Common myeloid progenitor, CD34-positive (primary cell): ENCODE measurements around the gene COL2A1.

ENCODE experiments used
- CTCF ChIA-PET: fragments of 350-600 bp; sonication (Branson Sonifier 250); formaldehyde crosslinking; loops from one replicate; lab custom pipeline; 2021; ENCODE audit warnings: antibody characterized with exemption; lab: Charles Lee
- POLR2A ChIA-PET: fragments of 350-600 bp; sonication (Branson Sonifier 250); formaldehyde crosslinking; loops from one replicate; lab custom pipeline; 2021; ENCODE audit warnings: antibody characterized with exemption; lab: Charles Lee
- DNase-seq, 3 donors: peaks; one replicate each; pipeline versions ENCODE4 v3.0.0 to v3.0.0-alpha.2; 2013
- H3K27ac ChIP-seq, 2 experiments: 1 replicate in 1 of 2; 2 replicates in 1 of 2; pipeline ENCODE4 v1.7.0; 2013; ENCODE audit warnings: inconsistent platforms in 2 of 2, low read length in 2 of 2, mild to moderate bottlenecking in 2 of 2, low read depth in 1 of 2, moderate library complexity in 1 of 2; ENCODE audit not compliant: severe bottlenecking in 2 of 2, insufficient read depth in 1 of 2, poor library complexity in 1 of 2
- H3K27me3 ChIP-seq, 5 experiments: replicated peaks in 2 of 5; 1 replicate in 3 of 5; 2 replicates in 2 of 5; pipeline versions ENCODE4 v1.6.1 to v1.7.0; 2013; ENCODE audit warnings: low read length in 4 of 5, mild to moderate bottlenecking in 2 of 5, moderate library complexity in 2 of 5, inconsistent platforms in 1 of 5; ENCODE audit not compliant: insufficient read depth in 5 of 5, control insufficient read depth in 4 of 5
- H3K36me3 ChIP-seq, 4 experiments: 1 replicate in 2 of 4; 2 replicates in 2 of 4; pipeline versions ENCODE4 v1.6.1 to v1.7.0; 2013; ENCODE audit warnings: low read length in 3 of 4, control low read depth in 1 of 4, mild to moderate bottlenecking in 1 of 4; ENCODE audit not compliant: control insufficient read depth in 4 of 4, insufficient read depth in 4 of 4
- H3K4me1 ChIP-seq, 4 experiments: 1 replicate in 3 of 4; 2 replicates in 1 of 4; pipeline versions ENCODE4 v1.6.1 to v1.7.1; 2013; ENCODE audit warnings: low read length in 3 of 4, mild to moderate bottlenecking in 3 of 4, control low read depth in 1 of 4, inconsistent platforms in 1 of 4, moderate library complexity in 1 of 4; ENCODE audit not compliant: control insufficient read depth in 4 of 4, insufficient read depth in 4 of 4; ENCODE audit errors: control extremely low read depth in 1 of 4
- H3K4me3 ChIP-seq, 7 experiments: 1 replicate in 4 of 7; 2 replicates in 3 of 7; pipeline versions ENCODE4 v1.5.1 to v1.7.0; 2013; ENCODE audit warnings: mild to moderate bottlenecking in 7 of 7, low read length in 6 of 7, moderate library complexity in 6 of 7, inconsistent platforms in 2 of 7, low read depth in 2 of 7, control low read depth in 1 of 7; ENCODE audit not compliant: insufficient read depth in 4 of 7, control insufficient read depth in 1 of 7; ENCODE audit errors: extremely low read depth in 1 of 7
- H3K9me3 ChIP-seq, 5 experiments: 1 replicate in 4 of 5; 2 replicates in 1 of 5; pipeline versions ENCODE4 v1.6.1 to v1.7.1; 2013; ENCODE audit warnings: low read length in 4 of 5, mild to moderate bottlenecking in 2 of 5, inconsistent platforms in 1 of 5, low read depth in 1 of 5, moderate library complexity in 1 of 5; ENCODE audit not compliant: control insufficient read depth in 4 of 5, insufficient read depth in 2 of 5; ENCODE audit errors: control extremely low read depth in 1 of 5
- WGBS: methylation state at CpG from one replicate; pipeline ENCODE4 v1.1.5; 2013; ENCODE audit not compliant: insufficient coverage; 5-methylcytosine and 5-hydroxymethylcytosine counted together

Gene COL2A1

GRCh38 chr12:47944685-47945340 is 59.5 kb downstream of the COL2A1 start:
- no peak overlapping the region for H3K4me3 ChIP-seq
- POLR2A ChIA-PET: interaction anchor here (0.5 kb wide), 1 partner anchor 430 kb away, joined by 3 read pairs; no protein-coding TSS in a partner anchor
- no peak overlapping the region for H3K27ac ChIP-seq
- no peak for DNase-seq
- no peaks in the 10 kb centered on the region for H3K9me3 ChIP-seq
- CTCF ChIA-PET: interaction anchor here (1.1 kb wide), 1 partner anchor 40 kb away, joined by 3 read pairs; the partner anchor contains the start of gene VDR
- peaks cover 2 to 21% (median 15%) of the 10 kb centered on the region in 4 experiments for H3K4me1 ChIP-seq
- no peaks in the 10 kb centered on the region for H3K36me3 ChIP-seq
- H3K27me3 ChIP-seq: peaks cover 0 to 10% (median 2%) of the 10 kb centered on the region in 5 experiments
- 96% methylated on average over 4 of the region's 6 CpGs for WGBS

- H3K27me3 ChIP-seq: peaks cover 0 to 10% (median 2%) of the 10 kb centered on the region in 5 experiments
- H3K36me3 ChIP-seq: no peaks in the 10 kb centered on the region
- ChIA-PET CTCF (interaction anchor here (1.1 kb wide), 1 partner anchor 39 kb away, joined by 3 read pairs; the partner anchor contains the start of gene VDR), POLR2A (no interaction called here)
- peaks cover 2 to 19% (median 13%) of the 10 kb centered on the region in 4 experiments for H3K4me1 ChIP-seq
- H3K9me3 ChIP-seq: no peaks in the 10 kb centered on the region
- DNase-seq: no peak
- 95% methylated on average over 11 of the region's 12 CpGs for WGBS
- H3K4me3 ChIP-seq: no peak overlapping the region
- no peak overlapping the region for H3K27ac ChIP-seq
Observed at GRCh38 chr12:47943623-47944340, 60.5 kb downstream of the COL2A1 start.

- 79% methylated on average over 18 of the region's 31 CpGs for WGBS
- ChIA-PET CTCF (interaction anchor here (1.3 kb wide), 1 partner anchor 49 kb away, joined by 3 read pairs; no protein-coding TSS in a partner anchor), POLR2A (no interaction called here)
- no peak overlapping the region for H3K27ac ChIP-seq
- peaks cover 0 to 10% (median 2%) of the 10 kb centered on the region in 5 experiments for H3K27me3 ChIP-seq
- H3K4me3 ChIP-seq: no peak overlapping the region
- no peak for DNase-seq
- H3K4me1 ChIP-seq: peaks cover 2 to 19% (median 13%) of the 10 kb centered on the region in 4 experiments
- H3K9me3 ChIP-seq: no peaks in the 10 kb centered on the region
- no peaks in the 10 kb centered on the region for H3K36me3 ChIP-seq
Observed at GRCh38 chr12:47942614-47943225, 61.6 kb downstream of the COL2A1 start.

- peak in 2 of 3 donors; percentile 42 to 48 for DNase-seq
- Histone ChIP-seq H3K9me3 (no peaks in the 10 kb centered on the region), H3K36me3 (no peaks in the 10 kb centered on the region), H3K27ac (no peak overlapping the region), H3K4me1 (peaks cover 2 to 14% (median 10%) of the 10 kb centered on the region in 4 experiments), H3K4me3 (peak overlapping the region in 1 of 7 experiments; percentile 49), H3K27me3 (peaks cover 0 to 10% (median 2%) of the 10 kb centered on the region in 5 experiments)
- POLR2A ChIA-PET: no interaction called here
- CTCF ChIA-PET: interaction anchor here (1.3 kb wide), 1 partner anchor 48 kb away, joined by 3 read pairs; no protein-coding TSS in a partner anchor
- 73% methylated on average over 19 of the region's 40 CpGs for WGBS
Observed at GRCh38 chr12:47941871-47942613, 62.2 kb downstream of the COL2A1 start.

- Histone ChIP-seq H3K36me3 (no peaks in the 10 kb centered on the region), H3K4me1 (peaks cover 0 to 8% (median 4%) of the 10 kb centered on the region in 4 experiments), H3K27ac (no peak overlapping the region), H3K9me3 (no peaks in the 10 kb centered on the region), H3K27me3 (peaks cover 0 to 10% (median 2%) of the 10 kb centered on the region in 5 experiments), H3K4me3 (no peak overlapping the region)
- WGBS: 91% methylated on average over 9 of the region's 9 CpGs
- ChIA-PET CTCF (interaction anchor here (1.3 kb wide), 1 partner anchor 48 kb away, joined by 3 read pairs; no protein-coding TSS in a partner anchor), POLR2A (no interaction called here)
- DNase-seq: no peak
Observed at GRCh38 chr12:47941475-47941780, 62.8 kb downstream of the COL2A1 start.

GRCh38 chr12:47940773-47941474 is 63.4 kb downstream of the COL2A1 start:
- ChIA-PET CTCF (interaction anchor here (1.0 to 1.3 kb wide), 2 partner anchors 34 to 47 kb away, joined by 3 to 5 read pairs; no protein-coding TSS in a partner anchor), POLR2A (no interaction called here)
- Histone ChIP-seq H3K36me3 (no peaks in the 10 kb centered on the region), H3K27ac (no peak overlapping the region), H3K27me3 (peaks cover 0 to 10% (median 2%) of the 10 kb centered on the region in 5 experiments), H3K9me3 (no peaks in the 10 kb centered on the region), H3K4me1 (peaks cover 0 to 5% (median 1%) of the 10 kb centered on the region in 4 experiments), H3K4me3 (no peak overlapping the region)
- WGBS: 92% methylated on average over 9 of the region's 10 CpGs
- peak in 2 of 3 donors; percentile 23 to 26 for DNase-seq
